Gastrocnemius medialis (tissue), 4 donors: ENCODE results near the gene ZNF772. TPM values are rescaled to one million over a fixed set of nuclear protein-coding genes. Genes with fewer than 3 reads are reported as not detected.

Source experiments
- ATAC-seq, 2 donors: fragments of 150-250 bp; one replicate each; pipeline ENCODE4 v1.9.1; 2016
- DNase-seq, 2 donors: peaks; one replicate each; pipeline ENCODE4 v3.0.0-alpha.2; 2019
- H3K27ac ChIP-seq, 4 donors: fragments of 200-600 bp; sonication (generic); 1 replicate in 1 of 4; 2 replicates in 3 of 4; pipeline ENCODE4 v1.5.1; 2016 to 2018; ENCODE audit warnings: mild to moderate bottlenecking in 2 of 4, moderate library complexity in 1 of 4
- H3K27me3 ChIP-seq, 3 donors: fragments of 200-600 bp; sonication (generic) in 2 of 3; 1 replicate in 1 of 3; 2 replicates in 2 of 3; pipeline versions ENCODE4 v1.5.1 to v1.6.0; 2016 to 2019; ENCODE audit warnings: mild to moderate bottlenecking in 1 of 3, moderate library complexity in 1 of 3
- H3K36me3 ChIP-seq, 2 donors: fragments of 200-600 bp; sonication (generic) in 1 of 2; one replicate each; pipeline ENCODE4 v1.5.1; 2017 to 2018
- H3K4me1 ChIP-seq, 2 donors: fragments of 200-600 bp; sonication (generic) in 1 of 2; one replicate each; pipeline ENCODE4 v1.5.1; 2016 to 2017; ENCODE audit warnings: mild to moderate bottlenecking in 2 of 2
- H3K4me3 ChIP-seq, 4 donors: fragments of 200-600 bp; sonication (generic) in 3 of 4; 1 replicate in 1 of 4; 2 replicates in 3 of 4; pipeline ENCODE4 v1.5.1; 2016 to 2019; ENCODE audit warnings: mild to moderate bottlenecking in 2 of 4
- H3K9me3 ChIP-seq, 3 donors: fragments of 200-600 bp; sonication (generic) in 2 of 3; 1 replicate in 1 of 3; 2 replicates in 2 of 3; pipeline ENCODE4 v1.5.1; 2016 to 2019
- POLR2A ChIP-seq, 2 donors: fragments of 450-650 bp; IDR thresholded peaks; one replicate each; pipeline ENCODE4 v1.6.1; 2017; ENCODE audit warnings: antibody characterized with exemption in 2 of 2, mild to moderate bottlenecking in 2 of 2, moderate library complexity in 2 of 2
- in situ Hi-C, 4 donors: fragments of 200-750 bp; cut with MboI; loops; one replicate each; pipeline versions ENCODE4 v1.15.0 to v1.8.0; 2017; ENCODE audit warnings: low sequenced_read_pairs in 4 of 4
- intact Hi-C: fragments of 100-400 bp; cut with DNase I; formaldehyde crosslinking; loops from one replicate; pipeline ENCODE4 v1.15.1; 2023; ENCODE audit warnings: low total_unique reads
- total RNA-seq, 4 donors: library from RNA; depleted of rRNA; stranded (reverse); fragments of >200 nt; gene quantifications; one replicate each; pipeline versions ENCODE4 v1.1.0 to v1.2.3, GENCODE V29; 2016
- TF ChIP-seq, protein P1 (sequence below), 5 experiments: fragments of 450-650 bp in 3 of 5; fragments of 200-600 bp in 2 of 5; sonication (generic) in 2 of 5; IDR thresholded peaks in 4 of 5; conservative IDR thresholded peaks in 1 of 5; 1 replicate in 4 of 5; 2 replicates in 1 of 5; pipeline ENCODE4 v1.5.1; 2016 to 2019; ENCODE audit warnings: antibody characterized with exemption in 5 of 5, mild to moderate bottlenecking in 3 of 5, moderate library complexity in 3 of 5

Gene ZNF772
- total RNA-seq, 4 donors from 2014 or later, result 8.3 to 26.7 (median 17.6) TPM

DNA sequence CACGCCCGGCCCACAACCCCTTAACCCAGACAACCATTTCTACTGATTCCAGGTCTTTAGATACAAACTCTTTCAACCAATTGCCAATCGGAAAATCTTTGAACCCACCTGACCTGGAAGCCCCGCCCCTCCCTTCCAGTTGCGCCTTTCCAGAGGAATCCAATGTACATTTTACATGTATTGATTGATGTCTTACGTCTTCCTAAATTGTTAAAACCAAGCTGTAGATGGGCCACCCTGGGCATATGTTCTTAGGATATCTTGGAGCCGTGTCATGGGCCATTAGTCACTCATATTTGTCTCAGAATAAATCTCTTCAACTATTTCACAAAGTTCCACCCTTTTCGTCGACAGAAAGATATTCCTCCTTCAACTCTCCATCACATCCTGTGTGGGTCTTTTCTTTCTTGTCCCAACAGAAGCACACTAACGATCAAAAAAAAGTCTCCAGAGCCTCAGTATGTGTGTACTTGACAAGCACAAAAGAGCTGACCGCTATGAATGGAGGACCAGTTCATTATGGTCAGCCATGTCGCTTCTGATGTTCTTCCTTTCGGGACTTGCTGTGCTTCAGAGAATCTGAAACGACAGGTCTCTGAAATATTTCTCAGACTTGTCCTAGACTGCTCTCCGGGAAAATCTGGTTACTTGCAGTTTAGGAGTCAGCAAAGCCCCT lies 42.8 kb downstream of the ZNF772 start:
- Histone ChIP-seq H3K4me3 (peak overlapping the region; percentile 87 to 94 (median 90)), H3K27ac (peak overlapping the region; percentile 70 to 79 (median 75)), H3K9me3 (no peaks in the 10 kb centered on the region), H3K36me3 (peaks cover 0 to 9% of the 10 kb centered on the region in 2 donors), H3K27me3 (no peaks in the 10 kb centered on the region), H3K4me1 (peaks cover 14 to 17% of the 10 kb centered on the region in 2 donors)
- in situ Hi-C loops, result no loop called here
- DNase-seq (no peak), ATAC-seq (peak; percentile 12 to 35)
- intact Hi-C loops, result loop anchor here (1.0 to 10.0 kb wide), 8 partner anchors 23 to 1120 kb away; partner anchors contain the start of genes TRAPPC2B, ZNF134, ZNF17 and ZNF416
- TF ChIP-seq POLR2A (IDR thresholded peaks at IDR 0.05), result no peak
- TF ChIP-seq, protein P1, sequence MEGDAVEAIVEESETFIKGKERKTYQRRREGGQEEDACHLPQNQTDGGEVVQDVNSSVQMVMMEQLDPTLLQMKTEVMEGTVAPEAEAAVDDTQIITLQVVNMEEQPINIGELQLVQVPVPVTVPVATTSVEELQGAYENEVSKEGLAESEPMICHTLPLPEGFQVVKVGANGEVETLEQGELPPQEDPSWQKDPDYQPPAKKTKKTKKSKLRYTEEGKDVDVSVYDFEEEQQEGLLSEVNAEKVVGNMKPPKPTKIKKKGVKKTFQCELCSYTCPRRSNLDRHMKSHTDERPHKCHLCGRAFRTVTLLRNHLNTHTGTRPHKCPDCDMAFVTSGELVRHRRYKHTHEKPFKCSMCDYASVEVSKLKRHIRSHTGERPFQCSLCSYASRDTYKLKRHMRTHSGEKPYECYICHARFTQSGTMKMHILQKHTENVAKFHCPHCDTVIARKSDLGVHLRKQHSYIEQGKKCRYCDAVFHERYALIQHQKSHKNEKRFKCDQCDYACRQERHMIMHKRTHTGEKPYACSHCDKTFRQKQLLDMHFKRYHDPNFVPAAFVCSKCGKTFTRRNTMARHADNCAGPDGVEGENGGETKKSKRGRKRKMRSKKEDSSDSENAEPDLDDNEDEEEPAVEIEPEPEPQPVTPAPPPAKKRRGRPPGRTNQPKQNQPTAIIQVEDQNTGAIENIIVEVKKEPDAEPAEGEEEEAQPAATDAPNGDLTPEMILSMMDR (IDR thresholded peaks at IDR 0.05 in 4 of 5, conservative IDR thresholded peaks at IDR 0.05 in 1 of 5), result no peak

DNA sequence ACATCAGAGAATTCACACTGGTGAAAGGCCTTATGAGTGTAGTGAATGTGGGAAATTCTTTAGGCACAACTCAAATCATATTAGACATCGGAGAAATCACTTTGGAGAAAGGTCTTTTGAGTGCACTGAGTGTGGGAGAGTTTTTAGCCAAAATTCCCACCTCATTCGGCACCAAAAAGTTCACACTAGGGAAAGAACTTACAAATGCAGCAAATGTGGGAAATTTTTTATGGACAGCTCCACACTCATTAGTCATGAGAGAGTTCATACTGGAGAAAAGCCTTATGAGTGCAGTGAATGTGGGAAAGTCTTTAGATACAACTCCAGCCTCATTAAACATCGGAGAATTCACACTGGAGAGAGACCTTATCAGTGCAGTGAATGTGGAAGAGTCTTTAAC lies 56.3 kb downstream of the ZNF772 start:
- H3K27me3 ChIP-seq, result no peaks in the 10 kb centered on the region
- DNase-seq, result no peak
- ATAC-seq, result no peak
- in situ Hi-C loops (no loop called here), intact Hi-C loops (no loop called here)
- no peak overlapping the region for H3K27ac ChIP-seq
- peaks cover 5 to 51% of the 10 kb centered on the region in 2 donors for H3K36me3 ChIP-seq
- TF ChIP-seq, protein P1 (IDR thresholded peaks at IDR 0.05 in 4 of 5, conservative IDR thresholded peaks at IDR 0.05 in 1 of 5), result no peak
- peaks cover 0 to 4% (median 0%) of the 10 kb centered on the region in 3 donors for H3K9me3 ChIP-seq
- H3K4me1 ChIP-seq, result no peaks in the 10 kb centered on the region
- H3K4me3 ChIP-seq, result no peak overlapping the region

DNA sequence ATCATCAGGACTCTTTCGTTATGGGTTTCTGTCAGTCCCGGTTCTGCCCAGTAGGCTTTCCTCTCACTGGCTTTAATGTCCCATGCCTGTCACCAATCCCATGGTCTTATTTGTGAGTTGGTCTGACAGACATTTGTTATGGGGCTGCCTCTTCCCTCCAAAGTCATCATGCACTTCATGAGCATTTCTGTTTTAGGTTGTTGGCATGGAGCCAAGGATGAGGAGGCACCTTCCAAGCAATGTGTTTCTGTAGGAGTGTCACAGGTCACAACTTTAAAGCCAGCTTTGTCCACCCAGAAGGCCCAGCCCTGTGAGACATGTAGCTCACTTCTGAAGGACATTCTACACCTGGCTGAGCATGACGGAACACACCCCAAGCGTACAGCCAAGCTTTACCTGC lies 57.9 kb downstream of the ZNF772 start:
- Histone ChIP-seq H3K36me3 (peaks cover 5 to 66% of the 10 kb centered on the region in 2 donors), H3K4me1 (no peaks in the 10 kb centered on the region), H3K9me3 (peaks cover 0 to 4% (median 0%) of the 10 kb centered on the region in 3 donors)

More for the DNA sequence above, 57.9 kb downstream of the ZNF772 start:
- intact Hi-C loops (no loop called here), in situ Hi-C loops (no loop called here)
- no peak for ATAC-seq
- no peaks in the 10 kb centered on the region for H3K27me3 ChIP-seq
- no peak for DNase-seq
- H3K4me3 ChIP-seq, result no peak overlapping the region
- TF ChIP-seq POLR2A (IDR thresholded peaks at IDR 0.05), result no peak
- TF ChIP-seq, protein P1 (IDR thresholded peaks at IDR 0.05 in 4 of 5, conservative IDR thresholded peaks at IDR 0.05 in 1 of 5), result no peak
- H3K27ac ChIP-seq, result no peak overlapping the region

Other genes starting within 250 kb of the ZNF772 start
- 1 to 10 TPM in 1 of 4 donors, under 1 TPM in 2, not detected in 1; 0.42 to 2.7 (median 0.76) TPM for gene AURKC, start 246.5 kb downstream of the ZNF772 start, total RNA-seq
- gene ZNF805, start 236.9 kb downstream of the ZNF772 start, total RNA-seq, result 10 to 100 TPM in 2 of 4 donors, 1 to 10 TPM in 2; 9.3 to 20.2 (median 14.8) TPM
- gene ZNF460, start 197.1 kb downstream of the ZNF772 start, total RNA-seq, result 10 to 100 TPM; 20.2 to 63.3 (median 42.3) TPM
- gene ZNF543, start 157.1 kb downstream of the ZNF772 start, total RNA-seq, result 10 to 100 TPM in 1 of 4 donors, 1 to 10 TPM in 3; 5.8 to 11.5 (median 8.3) TPM
- gene ZNF304, start 126.3 kb downstream of the ZNF772 start, total RNA-seq, result 1 to 10 TPM; 4.1 to 6.5 (median 4.8) TPM
- 10 to 100 TPM; 34.4 to 47.4 (median 40.8) TPM for gene TRAPPC2B, start 114.0 kb downstream of the ZNF772 start, total RNA-seq
- gene ZNF547, start 114.0 kb downstream of the ZNF772 start, total RNA-seq, result 1 to 10 TPM in 3 of 4 donors, under 1 TPM in 1; 0.58 to 4.4 (median 2.6) TPM
- gene ZNF548, start 87.7 kb downstream of the ZNF772 start, total RNA-seq, result 10 to 100 TPM in 1 of 4 donors, 1 to 10 TPM in 3; 6.1 to 10.4 (median 8.3) TPM
- gene ZNF17, start 66.4 kb downstream of the ZNF772 start, total RNA-seq, result 1 to 10 TPM; 3.3 to 6.4 (median 5.4) TPM
- 10 to 100 TPM in 1 of 4 donors, 1 to 10 TPM in 3; 3.1 to 11.4 (median 3.9) TPM for gene ZNF749, start 42.2 kb downstream of the ZNF772 start, total RNA-seq
- 1 to 10 TPM in 2 of 4 donors, under 1 TPM in 1, not detected in 1; 0.60 to 3.2 (median 1.3) TPM for gene VN1R1, start 20.4 kb downstream of the ZNF772 start, total RNA-seq
- 10 to 100 TPM in 2 of 4 donors, 1 to 10 TPM in 2; 4.6 to 25.2 (median 10.5) TPM for gene ZNF419, start 10.2 kb upstream of the ZNF772 start, total RNA-seq
- gene ZNF773, start 22.4 kb upstream of the ZNF772 start, total RNA-seq, result 1 to 10 TPM; 1.2 to 6.5 (median 3.4) TPM
- gene ZNF549, start 49.8 kb upstream of the ZNF772 start, total RNA-seq, result 1 to 10 TPM; 1.7 to 3.4 (median 2.3) TPM
- 1 to 10 TPM in 3 of 4 donors, under 1 TPM in 1; 0.87 to 9.1 (median 2.6) TPM for gene ZNF550, start 82.3 kb upstream of the ZNF772 start, total RNA-seq
- gene ZNF416, start 101.3 kb upstream of the ZNF772 start, total RNA-seq, result 1 to 10 TPM in 2 of 4 donors, under 1 TPM in 2; 0.87 to 2.0 (median 1.4) TPM
- 1 to 10 TPM in 2 of 4 donors, under 1 TPM in 2; 0.71 to 2.0 (median 1.1) TPM for gene ZIK1, start 106.6 kb upstream of the ZNF772 start, total RNA-seq
- gene ZNF530, start 122.3 kb upstream of the ZNF772 start, total RNA-seq, result 1 to 10 TPM in 3 of 4 donors, under 1 TPM in 1; 0.86 to 4.2 (median 3.4) TPM
- gene ZNF134, start 136.7 kb upstream of the ZNF772 start, total RNA-seq, result 10 to 100 TPM in 1 of 4 donors, 1 to 10 TPM in 3; 4.2 to 13.1 (median 8.0) TPM
- 1 to 10 TPM; 2.9 to 5.5 (median 4.3) TPM for gene ZNF211, start 155.6 kb upstream of the ZNF772 start, total RNA-seq
- not detected for gene ZSCAN4, start 191.4 kb upstream of the ZNF772 start, total RNA-seq
- 1 to 10 TPM in 3 of 4 donors, under 1 TPM in 1; 0.95 to 5.8 (median 2.4) TPM for gene ZNF551, start 204.4 kb upstream of the ZNF772 start, total RNA-seq
- 1 to 10 TPM in 2 of 4 donors, under 1 TPM in 2; 0.49 to 2.8 (median 0.97) TPM for gene ZNF154, start 231.6 kb upstream of the ZNF772 start, total RNA-seq